HepG2 (cell line): ENCODE results near the gene STK38L. TPM values are rescaled to one million over a fixed set of nuclear protein-coding genes. Genes with fewer than 3 reads are reported as not detected.

Experiments used
- ATAC-seq: fragments of 200-7000 bp; cut with Tn5 transposase; 3 replicates; pipeline ENCODE4 v1.9.1; 2020; ENCODE audit warnings: mild to moderate bottlenecking, moderate library complexity
- BruUV-seq: library from RNA; stranded (reverse); fragments of 400-500 nt; replicated peaks from 2 replicates; lab custom pipeline; 2021; lab: Mats Ljungman, UMichigan
- CTCF ChIA-PET: fragments of 300-600 bp; formaldehyde crosslinking; extraction: SDS; loops from one replicate; lab custom pipeline; 2021; ENCODE audit warnings: low total read pairs, inconsistent platforms, low intra/inter-chr PET ratio; lab: Yijun Ruan, JAX
- POLR2A ChIA-PET: fragments of 350-600 bp; sonication (Branson Sonifier 250); formaldehyde crosslinking; loops from one replicate; lab custom pipeline; 2020; ENCODE audit warnings: antibody characterized with exemption, inconsistent platforms; lab: Yijun Ruan, JAX
- DNase-seq: peaks from one replicate; pipeline ENCODE4 v3.0.0-alpha.2; 2015; ENCODE audit warnings: low spot score
- FAIRE-seq: peaks from 3 replicates; lab custom pipeline; 2011; peaks lifted over from hg19 to GRCh38; lab: Jason Lieb, UNC
- H2AFZ ChIP-seq: one replicate; pipeline ENCODE4 v1.6.1; 2011; ENCODE audit warnings: low read length, inconsistent platforms
- H3K27ac ChIP-seq: fragments of 300-600 bp; 3 replicates; pipeline ENCODE4 v1.8.0; 2011; ENCODE audit warnings: mixed run types, mild to moderate bottlenecking, mixed read lengths, low read length, inconsistent platforms; ENCODE audit not compliant: insufficient read depth; ENCODE audit errors: extremely low read length
- H3K27me3 ChIP-seq, 2 experiments: fragments of 200-600 bp in 1 of 2; 2 replicates in 1 of 2; 3 replicates in 1 of 2; pipeline versions ENCODE4 v1.6.0 to v1.8.0; 2011; ENCODE audit warnings: low read length in 2 of 2, mild to moderate bottlenecking in 2 of 2, moderate library complexity in 2 of 2, inconsistent platforms in 1 of 2; ENCODE audit not compliant: insufficient read depth in 2 of 2, control insufficient read depth in 1 of 2
- H3K36me3 ChIP-seq, 2 experiments: fragments of 200-600 bp in 1 of 2; replicated peaks in 1 of 2; 2 replicates in 1 of 2; 3 replicates in 1 of 2; pipeline versions ENCODE4 v1.5.1 to v1.8.0; 2011; ENCODE audit warnings: low read length in 2 of 2, inconsistent platforms in 1 of 2; ENCODE audit not compliant: insufficient read depth in 2 of 2, control insufficient read depth in 1 of 2
- H3K4me1 ChIP-seq: 2 replicates; pipeline ENCODE4 v1.5.1; 2012; ENCODE audit warnings: low read length, inconsistent platforms; ENCODE audit not compliant: insufficient read depth
- H3K4me2 ChIP-seq: 2 replicates; pipeline ENCODE4 v1.6.0; 2011; ENCODE audit warnings: low read depth, low read length, inconsistent platforms
- H3K4me3 ChIP-seq, 3 experiments: fragments of 200-600 bp in 1 of 3; sonication (generic), shearing (Covaris generic) in 1 of 3; replicated peaks in 1 of 3; 2 replicates each; pipeline ENCODE4 v1.5.1; 2011 to 2016; ENCODE audit warnings: low read length in 3 of 3, inconsistent platforms in 2 of 3, low read depth in 2 of 3, mild to moderate bottlenecking in 2 of 3, control low read depth in 1 of 3, mixed read lengths in 1 of 3; ENCODE audit not compliant: insufficient read depth in 1 of 3
- H3K79me2 ChIP-seq: one replicate; pipeline ENCODE4 v1.6.1; 2011; ENCODE audit warnings: low read length, inconsistent platforms; ENCODE audit not compliant: insufficient read depth
- H3K9ac ChIP-seq: 2 replicates; pipeline ENCODE4 v1.6.0; 2011; ENCODE audit warnings: mild to moderate bottlenecking, low read depth, low read length, inconsistent platforms; ENCODE audit not compliant: insufficient read depth
- H3K9me3 ChIP-seq: 2 replicates; pipeline ENCODE4 v1.5.1; 2012; ENCODE audit warnings: mild to moderate bottlenecking, low read length
- H4K20me1 ChIP-seq: 2 replicates; pipeline ENCODE4 v1.6.0; 2011; ENCODE audit warnings: inconsistent platforms, mild to moderate bottlenecking, low read length, moderate library complexity; ENCODE audit not compliant: insufficient read depth
- HOXD1 ChIP-seq: sonication (generic); formaldehyde crosslinking; IDR thresholded peaks from 2 replicates; pipeline ENCODE4 v1.5.0; 2020; ENCODE audit warnings: missing genetic modification reagents
- ZBTB7A ChIP-seq: sonication (generic); formaldehyde crosslinking; IDR thresholded peaks from 2 replicates; pipeline ENCODE4 v1.8.0; 2022; ENCODE audit warnings: mild to moderate bottlenecking, missing genetic modification reagents
- ZNF382 ChIP-seq: sonication (generic); formaldehyde crosslinking; IDR thresholded peaks from 2 replicates; pipeline ENCODE4 v1.5.0; 2020; ENCODE audit warnings: missing genetic modification reagents, mild to moderate bottlenecking, borderline replicate concordance
- ZNF552 ChIP-seq: sonication (generic); formaldehyde crosslinking; IDR thresholded peaks from 2 replicates; pipeline ENCODE4 v1.9.0; 2022; ENCODE audit warnings: missing genetic modification reagents, mild to moderate bottlenecking, borderline replicate concordance
- WGBS: methylation state at CpG from one replicate; pipeline ENCODE4 v1.1.6; 2017; ENCODE audit warnings: low lambda C conversion rate; 5-methylcytosine and 5-hydroxymethylcytosine counted together
- in situ Hi-C: cut with HindIII; loops from 2 replicates; pipeline ENCODE4 v1.10.0; 2017; ENCODE audit warnings: low pct_unique_long_range_greater_than_20kb; ENCODE audit not compliant: extremely low pct_ligation_motif_present
- intact Hi-C: fragments of 100-400 bp; cut with micrococcal nuclease; formaldehyde crosslinking; loops from one replicate; pipeline ENCODE4 v1.10.0; 2022; ENCODE audit not compliant: unreplicated experiment
- polyA plus RNA-seq, 8 experiments: library from polyadenylated mRNA; depleted of rRNA in 3 of 8; stranded (reverse) in 7 of 8; unstranded in 1 of 8; fragments of >200 nt; fragmentation: Illumina TruSeq in 4 of 8; extraction: Trizol in 4 of 8; gene quantifications; 2 replicates each; pipeline versions ENCODE4 v1.2.1 to v1.2.3, GENCODE V29; 2011 to 2016; ENCODE audit warnings: low read depth in 4 of 8, missing spikeins in 1 of 8, mixed read lengths in 1 of 8; ENCODE audit not compliant: insufficient read depth in 1 of 8
- total RNA-seq, 5 experiments: library from RNA; depleted of rRNA; stranded (reverse); fragments of >200 nt; fragmentation: Illumina TruSeq; extraction: Trizol; gene quantifications; 2 replicates each; pipeline ENCODE4 v1.2.3, GENCODE V29; 2016; ENCODE audit warnings: low read depth in 1 of 5
- TF ChIP-seq, protein P1 (sequence below): sonication (generic); formaldehyde crosslinking; IDR thresholded peaks from 2 replicates; pipeline ENCODE4 v1.4.0; 2020; ENCODE audit warnings: missing genetic modification reagents
- TF ChIP-seq, protein P2 (sequence below): sonication (generic); formaldehyde crosslinking; IDR thresholded peaks from 2 replicates; pipeline ENCODE4 v1.5.1; 2020; ENCODE audit warnings: missing genetic modification reagents, mild to moderate bottlenecking, borderline replicate concordance

STK38L gene
- total and polyA plus RNA-seq, 2 of the 13 experiments (the other 11 are each of a cell fraction or from before 2014, with no cell fraction given) = 6.1 to 26.4 TPM

DNA sequence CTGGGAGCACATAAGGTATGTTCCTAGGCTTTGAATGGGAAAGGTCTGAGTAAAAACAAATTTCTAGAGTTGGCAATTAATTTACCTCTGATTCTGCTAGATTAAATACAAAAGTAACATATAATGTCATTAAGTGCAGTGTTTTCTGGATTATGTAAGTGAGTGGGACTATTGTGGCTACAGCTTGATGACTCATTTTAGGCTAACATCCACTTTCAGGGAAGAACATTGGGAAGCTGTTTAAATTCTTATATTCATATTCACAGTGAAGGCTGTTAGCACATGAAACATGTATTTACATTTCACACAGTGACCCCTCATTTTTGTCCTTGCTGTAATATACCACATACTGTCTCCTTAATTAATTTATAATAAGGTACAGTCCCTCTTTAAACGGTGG lies 75.3 kb downstream of the STK38L start (continued):
- no peak for TF ChIP-seq HOXD1 (CRISPR knock-in tag)

DNA sequence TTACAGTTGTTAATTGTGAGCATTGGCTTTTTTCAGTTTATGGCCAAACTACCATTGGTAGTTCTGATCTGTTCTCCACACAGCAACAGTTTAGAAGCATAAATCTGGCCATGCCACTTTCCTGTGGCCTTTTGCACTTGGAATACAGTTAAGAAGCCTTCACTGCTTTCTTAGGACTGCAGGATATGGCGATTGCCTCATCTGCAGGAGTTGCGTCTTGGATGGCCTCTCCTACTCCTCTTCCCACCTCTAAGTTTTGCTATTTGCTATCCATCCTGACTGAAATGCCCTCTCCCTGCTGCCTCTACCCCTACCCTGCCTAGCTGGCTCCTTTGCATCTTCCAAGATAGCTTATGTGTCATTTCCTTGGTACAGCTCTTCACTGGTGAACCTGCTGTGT lies 75.8 kb downstream of the STK38L start:
- WGBS = 94% methylated on average over 2 of the region's 2 CpGs
- ChIA-PET CTCF (no interaction called here), POLR2A (no interaction called here)
- DNase-seq (no peak), ATAC-seq (no peak), FAIRE-seq (no peak)
- H3K27ac ChIP-seq = no peak overlapping the region
- no TSS peak for BruUV-seq
- H3K4me1 ChIP-seq = no peaks in the 10 kb centered on the region
- no peaks in the 10 kb centered on the region; a peak in 1 of 5 replicates for H3K27me3 ChIP-seq
- no peak overlapping the region for H2AFZ ChIP-seq
- H3K4me3 ChIP-seq = no peak overlapping the region
- in situ Hi-C loops = no loop called here
- H3K9me3 ChIP-seq = no peaks in the 10 kb centered on the region
- H3K36me3 ChIP-seq = peaks cover 3 to 12% of the 10 kb centered on the region in 2 experiments; a peak in 4 of 5 replicates
- TF ChIP-seq ZBTB7A (CRISPR knock-in tag) (no peak), ZNF552 (no peak), ZNF382 (no peak)
- TF ChIP-seq, protein P1, sequence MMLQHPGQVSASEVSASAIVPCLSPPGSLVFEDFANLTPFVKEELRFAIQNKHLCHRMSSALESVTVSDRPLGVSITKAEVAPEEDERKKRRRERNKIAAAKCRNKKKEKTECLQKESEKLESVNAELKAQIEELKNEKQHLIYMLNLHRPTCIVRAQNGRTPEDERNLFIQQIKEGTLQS (CRISPR knock-in tag) = no peak
- TF ChIP-seq, protein P2, sequence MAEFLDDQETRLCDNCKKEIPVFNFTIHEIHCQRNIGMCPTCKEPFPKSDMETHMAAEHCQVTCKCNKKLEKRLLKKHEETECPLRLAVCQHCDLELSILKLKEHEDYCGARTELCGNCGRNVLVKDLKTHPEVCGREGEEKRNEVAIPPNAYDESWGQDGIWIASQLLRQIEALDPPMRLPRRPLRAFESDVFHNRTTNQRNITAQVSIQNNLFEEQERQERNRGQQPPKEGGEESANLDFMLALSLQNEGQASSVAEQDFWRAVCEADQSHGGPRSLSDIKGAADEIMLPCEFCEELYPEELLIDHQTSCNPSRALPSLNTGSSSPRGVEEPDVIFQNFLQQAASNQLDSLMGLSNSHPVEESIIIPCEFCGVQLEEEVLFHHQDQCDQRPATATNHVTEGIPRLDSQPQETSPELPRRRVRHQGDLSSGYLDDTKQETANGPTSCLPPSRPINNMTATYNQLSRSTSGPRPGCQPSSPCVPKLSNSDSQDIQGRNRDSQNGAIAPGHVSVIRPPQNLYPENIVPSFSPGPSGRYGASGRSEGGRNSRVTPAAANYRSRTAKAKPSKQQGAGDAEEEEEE = no peak
- H3K4me2 ChIP-seq = no peak overlapping the region
- H4K20me1 ChIP-seq = no peaks in the 10 kb centered on the region
- no peak overlapping the region for H3K9ac ChIP-seq
- intact Hi-C loops = no loop called here
- H3K79me2 ChIP-seq = no peaks in the 10 kb centered on the region
